WTC11 (cell line): ENCODE data around the gene TUBD1.
"Not testable (repeated sequence)": the region's sequence is repeated elsewhere in the genome, so short reads cannot be mapped to it uniquely, and the experiment has no call there.

ENCODE experiments used
- ATF2 ChIP-seq: sonication (generic); formaldehyde crosslinking; IDR thresholded peaks from 2 replicates; pipeline ENCODE4 v1.8.1; 2022; ENCODE audit warnings: low read depth, missing genetic modification reagents, borderline replicate concordance
- CREB1 ChIP-seq: sonication (generic); formaldehyde crosslinking; IDR thresholded peaks from 2 replicates; pipeline ENCODE4 v1.8.0; 2023; ENCODE audit warnings: mild to moderate bottlenecking, missing genetic modification reagents
- ETV6 ChIP-seq: sonication (generic); formaldehyde crosslinking; IDR thresholded peaks from 2 replicates; pipeline ENCODE4 v1.8.1; 2022; ENCODE audit warnings: mild to moderate bottlenecking, missing genetic modification reagents
- PREB ChIP-seq: sonication (generic); formaldehyde crosslinking; IDR thresholded peaks from 2 replicates; pipeline ENCODE4 v1.8.1; 2022; ENCODE audit warnings: mild to moderate bottlenecking, missing genetic modification reagents, moderate library complexity, borderline replicate concordance
- SMAD3 ChIP-seq: sonication (generic); formaldehyde crosslinking; IDR thresholded peaks from 2 replicates; pipeline ENCODE4 v1.8.0; 2022; ENCODE audit warnings: missing genetic modification reagents, mild to moderate bottlenecking, borderline replicate concordance
- STAT6 ChIP-seq: sonication (generic); formaldehyde crosslinking; conservative IDR thresholded peaks from 2 replicates; pipeline ENCODE4 v1.8.1; 2023; ENCODE audit warnings: mild to moderate bottlenecking, low read depth, missing genetic modification reagents, moderate library complexity
- TCF7 ChIP-seq: sonication (generic); formaldehyde crosslinking; IDR thresholded peaks from 2 replicates; pipeline ENCODE4 v1.8.0; 2022; ENCODE audit warnings: mild to moderate bottlenecking, low read depth, missing genetic modification reagents, moderate library complexity
- TP53 ChIP-seq: sonication (generic); formaldehyde crosslinking; IDR thresholded peaks from 2 replicates; pipeline ENCODE4 v1.8.1; 2023; ENCODE audit warnings: mild to moderate bottlenecking, missing genetic modification reagents
- ZNF263 ChIP-seq: sonication (generic); formaldehyde crosslinking; IDR thresholded peaks from 2 replicates; pipeline ENCODE4 v1.8.1; 2022; ENCODE audit warnings: low read depth, mild to moderate bottlenecking, moderate library complexity, missing genetic modification reagents
- TF ChIP-seq, protein P1 (sequence below): fragments of 200-600 bp; IDR thresholded peaks from 2 replicates; pipeline ENCODE4 v1.8.0; 2022; ENCODE audit warnings: antibody characterized with exemption

- not testable (repeated sequence) for TF ChIP-seq TCF7 (CRISPR knock-in tag); TP53; STAT6; PREB (CRISPR knock-in tag); CREB1 (CRISPR knock-in tag); SMAD3; ETV6; ATF2 (CRISPR knock-in tag); ZNF263 (CRISPR knock-in tag)
- TF ChIP-seq, protein P1, sequence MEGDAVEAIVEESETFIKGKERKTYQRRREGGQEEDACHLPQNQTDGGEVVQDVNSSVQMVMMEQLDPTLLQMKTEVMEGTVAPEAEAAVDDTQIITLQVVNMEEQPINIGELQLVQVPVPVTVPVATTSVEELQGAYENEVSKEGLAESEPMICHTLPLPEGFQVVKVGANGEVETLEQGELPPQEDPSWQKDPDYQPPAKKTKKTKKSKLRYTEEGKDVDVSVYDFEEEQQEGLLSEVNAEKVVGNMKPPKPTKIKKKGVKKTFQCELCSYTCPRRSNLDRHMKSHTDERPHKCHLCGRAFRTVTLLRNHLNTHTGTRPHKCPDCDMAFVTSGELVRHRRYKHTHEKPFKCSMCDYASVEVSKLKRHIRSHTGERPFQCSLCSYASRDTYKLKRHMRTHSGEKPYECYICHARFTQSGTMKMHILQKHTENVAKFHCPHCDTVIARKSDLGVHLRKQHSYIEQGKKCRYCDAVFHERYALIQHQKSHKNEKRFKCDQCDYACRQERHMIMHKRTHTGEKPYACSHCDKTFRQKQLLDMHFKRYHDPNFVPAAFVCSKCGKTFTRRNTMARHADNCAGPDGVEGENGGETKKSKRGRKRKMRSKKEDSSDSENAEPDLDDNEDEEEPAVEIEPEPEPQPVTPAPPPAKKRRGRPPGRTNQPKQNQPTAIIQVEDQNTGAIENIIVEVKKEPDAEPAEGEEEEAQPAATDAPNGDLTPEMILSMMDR, result not testable (repeated sequence)
Measured at GRCh38 chr17:59930121-59930520, 37.4 kb upstream of the TUBD1 start.
